ENCODE results near the gene PDK2.

The PDK2 gene

DNA sequence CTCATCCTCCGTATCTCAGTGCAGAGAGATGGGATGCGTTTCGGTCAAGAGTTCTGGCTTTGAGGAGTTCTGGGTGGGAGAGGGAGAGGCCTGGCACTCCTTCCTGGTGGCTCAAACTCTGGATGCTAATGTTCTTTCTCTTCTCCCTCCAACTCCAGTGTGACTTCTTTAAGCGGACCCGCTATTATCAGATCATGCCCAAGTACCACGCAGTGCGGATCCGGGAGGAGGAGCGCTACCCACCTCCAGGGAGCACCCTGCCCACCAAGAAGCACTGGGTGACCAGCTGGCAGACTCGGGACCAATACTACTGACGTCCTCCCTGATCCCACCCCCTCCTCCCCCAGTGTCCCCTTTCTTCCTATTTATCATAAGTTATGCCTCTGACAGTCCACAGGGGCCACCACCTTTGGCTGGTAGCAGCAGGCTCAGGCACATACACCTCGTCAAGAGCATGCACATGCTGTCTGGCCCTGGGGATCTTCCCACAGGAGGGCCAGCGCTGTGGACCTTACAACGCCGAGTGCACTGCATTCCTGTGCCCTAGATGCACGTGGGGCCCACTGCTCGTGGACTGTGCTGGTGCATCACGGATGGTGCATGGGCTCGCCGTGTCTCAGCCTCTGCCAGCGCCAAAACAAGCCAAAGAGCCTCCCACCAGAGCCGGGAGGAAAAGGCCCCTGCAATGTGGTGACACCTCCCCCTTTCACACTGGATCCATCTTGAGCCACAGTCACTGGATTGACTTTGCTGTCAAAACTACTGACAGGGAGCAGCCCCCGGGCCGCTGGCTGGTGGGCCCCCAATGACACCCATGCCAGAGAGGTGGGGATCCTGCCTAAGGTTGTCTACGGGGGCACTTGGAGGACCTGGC is 6.0 kb upstream of the PDK2 start:
- TF ChIP-seq CTBP1 (IDR thresholded peaks at IDR 0.05; ENCODE audit: borderline replicate concordance) (no peak), HDGF (IDR thresholded peaks at IDR 0.05; ENCODE audit: borderline replicate concordance) (no peak)
- ChIA-PET CTCF (no interaction called here), POLR2A (no interaction called here)
- DNase-seq (ENCODE audit: extremely low spot score) = no peak

DNA sequence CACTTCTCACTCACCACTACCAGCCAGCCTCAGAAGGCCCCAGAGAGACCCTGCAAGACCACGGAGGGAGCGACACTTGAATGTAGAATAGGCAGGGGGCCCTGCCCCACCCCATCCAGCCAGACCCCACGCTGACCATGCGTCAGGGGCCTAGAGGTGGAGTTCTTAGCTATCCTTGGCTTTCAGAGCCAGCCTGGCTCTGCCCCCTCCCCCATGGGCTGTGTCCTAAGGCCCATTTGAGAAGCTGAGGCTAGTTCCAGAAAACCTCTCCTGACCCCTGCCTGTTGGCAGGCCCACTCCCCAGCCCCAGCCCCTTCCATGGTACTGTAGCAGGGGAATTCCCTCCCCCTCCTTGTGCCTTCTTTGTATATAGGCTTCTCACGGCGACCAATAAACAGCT is 5.1 kb upstream of the PDK2 start:
- no peak for DNase-seq (ENCODE audit: extremely low spot score)
- POLR2A ChIA-PET = no interaction called here
- TF ChIP-seq ZNF384 (IDR thresholded peaks at IDR 0.05) (no peak), FOXA1 (IDR thresholded peaks at IDR 0.05) (no peak), NFRKB (IDR thresholded peaks at IDR 0.05) (no peak)
- CTCF ChIA-PET = interaction anchor here (1.0 to 2.0 kb wide), 2 partner anchors 54 to 70 kb away, joined by 3 to 5 read pairs; no protein-coding TSS in a partner anchor

GRCh38 chr17:50090971-50091917 is 3.9 kb upstream of the PDK2 start:
- no peak for DNase-seq (ENCODE audit: extremely low spot score)
- POLR2A ChIA-PET = interaction anchor here (1.0 kb wide), 1 partner anchor 70 kb away, joined by 4 read pairs; no protein-coding TSS in a partner anchor
- CTCF ChIA-PET = interaction anchor here (0.9 to 2.0 kb wide), 2 partner anchors 55 to 93 kb away, joined by 3 to 5 read pairs; no protein-coding TSS in a partner anchor
- TF ChIP-seq ZNF384 (IDR thresholded peaks at IDR 0.05) (no peak), ELF4 (IDR thresholded peaks at IDR 0.05) (no peak), FOXA1 (IDR thresholded peaks at IDR 0.05) (no peak), PKNOX1 (IDR thresholded peaks at IDR 0.05) (no peak), NFRKB (IDR thresholded peaks at IDR 0.05) (no peak), ARNT (IDR thresholded peaks at IDR 0.05) (no peak), TARDBP (IDR thresholded peaks at IDR 0.05) (no peak), HDGF (IDR thresholded peaks at IDR 0.05; ENCODE audit: borderline replicate concordance) (no peak), SUZ12 (IDR thresholded peaks at IDR 0.05) (no peak), L3MBTL2 (conservative IDR thresholded peaks at IDR 0.05) (no peak), FOXK2 (IDR thresholded peaks at IDR 0.05) (no peak), FOXM1 (IDR thresholded peaks at IDR 0.05; ENCODE audit: borderline replicate concordance) (no peak), CTBP1 (IDR thresholded peaks at IDR 0.05; ENCODE audit: borderline replicate concordance) (no peak), SP1 (IDR thresholded peaks at IDR 0.05) (no peak), LEF1 (IDR thresholded peaks at IDR 0.05; ENCODE audit: borderline replicate concordance) (no peak)

GRCh38 chr17:50091918-50092285 is 3.2 kb upstream of the PDK2 start:
- CTCF ChIA-PET = interaction anchor here (0.9 to 2.7 kb wide), 3 partner anchors 55 to 94 kb away, joined by 3 to 24 read pairs (median 5); no protein-coding TSS in a partner anchor
- POLR2A ChIA-PET = interaction anchor here (1.0 kb wide), 1 partner anchor 70 kb away, joined by 4 read pairs; no protein-coding TSS in a partner anchor
- TF ChIP-seq FOXA1 (IDR thresholded peaks at IDR 0.05) (no peak), ARNT (IDR thresholded peaks at IDR 0.05) (no peak), ZNF384 (IDR thresholded peaks at IDR 0.05) (no peak), CTBP1 (IDR thresholded peaks at IDR 0.05; ENCODE audit: borderline replicate concordance) (no peak), BHLHE40 (IDR thresholded peaks at IDR 0.05; ENCODE audit: borderline replicate concordance) (no peak), L3MBTL2 (conservative IDR thresholded peaks at IDR 0.05) (no peak), FOXM1 (IDR thresholded peaks at IDR 0.05; ENCODE audit: borderline replicate concordance) (no peak), TARDBP (IDR thresholded peaks at IDR 0.05) (no peak), FOXK2 (IDR thresholded peaks at IDR 0.05) (no peak), LEF1 (IDR thresholded peaks at IDR 0.05; ENCODE audit: borderline replicate concordance) (no peak), PKNOX1 (IDR thresholded peaks at IDR 0.05) (no peak), SP1 (IDR thresholded peaks at IDR 0.05) (no peak), SUZ12 (IDR thresholded peaks at IDR 0.05) (no peak), HDGF (IDR thresholded peaks at IDR 0.05; ENCODE audit: borderline replicate concordance) (no peak), ELF4 (IDR thresholded peaks at IDR 0.05) (no peak), NFRKB (IDR thresholded peaks at IDR 0.05) (no peak)
- DNase-seq (ENCODE audit: extremely low spot score) = no peak

- no peak for DNase-seq (ENCODE audit: extremely low spot score)
- CTCF ChIA-PET = interaction anchor here (0.6 to 2.7 kb wide), 9 partner anchors 11 to 240 kb away, joined by 3 to 25 read pairs (median 9); partner anchors contain the start of gene DLX3
- no peak for TF ChIP-seq FOXM1 (IDR thresholded peaks at IDR 0.05; ENCODE audit: borderline replicate concordance)
- POLR2A ChIA-PET = interaction anchor here (0.9 to 2.1 kb wide), 4 partner anchors 11 to 68 kb away, joined by 3 to 18 read pairs (median 4); no protein-coding TSS in a partner anchor
These were observed 1.9 kb upstream of the PDK2 start for GRCh38 chr17:50093246-50093645.

GRCh38 chr17:50093807-50094206 is 1.3 kb upstream of the PDK2 start:
- POLR2A ChIA-PET = interaction anchor here (1.1 to 2.1 kb wide), 6 partner anchors 20 to 67 kb away, joined by 3 to 18 read pairs (median 6); partner anchors contain the start of gene ITGA3
- TF ChIP-seq ZNF384 (IDR thresholded peaks at IDR 0.05) (peak; percentile 80; the same call in 1 of the 2 replicates), LEF1 (IDR thresholded peaks at IDR 0.05; ENCODE audit: borderline replicate concordance) (no peak)

More at GRCh38 chr17:50093807-50094206, 1.3 kb upstream of the PDK2 start:
- CTCF ChIA-PET = interaction anchor here (0.6 to 2.7 kb wide), 38 partner anchors 9 to 538 kb away, joined by 3 to 25 read pairs (median 5); partner anchors contain the start of genes DLX3 and ITGA3
- no peak for DNase-seq (ENCODE audit: extremely low spot score)

Measured in HEK293T (cell line).